Neutrophil (primary cell): Measurements from ENCODE around the gene ATXN2.
"Not testable (repeated sequence)": the region's sequence is repeated elsewhere in the genome, so short reads cannot be mapped to it uniquely, and the experiment has no call there.

Source experiments
- H3K27ac ChIP-seq: fragments of 200-600 bp; sonication (generic); 2 replicates; pipeline ENCODE4 v1.5.1; 2016; ENCODE audit warnings: mild to moderate bottlenecking, moderate library complexity
- H3K27me3 ChIP-seq: fragments of 200-600 bp; sonication (generic); 2 replicates; pipeline ENCODE4 v1.6.0; 2016; ENCODE audit warnings: mild to moderate bottlenecking
- H3K36me3 ChIP-seq: fragments of 200-600 bp; sonication (generic); 2 replicates; pipeline ENCODE4 v1.5.1; 2017
- H3K4me1 ChIP-seq, 2 experiments: fragments of 200-600 bp in 1 of 2; sonication (generic) in 1 of 2; 1 replicate in 1 of 2; 2 replicates in 1 of 2; pipeline versions ENCODE4 v1.5.1 to v1.6.1; 2013 to 2016; ENCODE audit warnings: low read depth in 1 of 2, low read length in 1 of 2, mild to moderate bottlenecking in 1 of 2, moderate library complexity in 1 of 2; ENCODE audit not compliant: control insufficient read depth in 1 of 2, insufficient read depth in 1 of 2
- H3K4me3 ChIP-seq, 2 experiments: fragments of 200-600 bp in 1 of 2; sonication (generic) in 1 of 2; 1 replicate in 1 of 2; 2 replicates in 1 of 2; pipeline ENCODE4 v1.5.1; 2013 to 2016; ENCODE audit warnings: low read depth in 1 of 2, low read length in 1 of 2, mild to moderate bottlenecking in 1 of 2, moderate library complexity in 1 of 2
- H3K9me3 ChIP-seq: fragments of 200-600 bp; sonication (generic); 2 replicates; pipeline ENCODE4 v1.5.1; 2016
- CTCF ChIP-seq: fragments of 200-600 bp; sonication (generic); IDR thresholded peaks from 2 replicates; pipeline ENCODE4 v1.5.1; 2016; ENCODE audit warnings: antibody characterized with exemption

The ATXN2 gene

GRCh38 chr12:111557271-111558106 is 41.6 kb downstream of the ATXN2 start:
- no peak for TF ChIP-seq CTCF
- H3K4me3 ChIP-seq: no peak overlapping the region
- H3K27ac ChIP-seq: no peak overlapping the region
- no peaks in the 10 kb centered on the region for H3K36me3 ChIP-seq
- no peaks in the 10 kb centered on the region for H3K4me1 ChIP-seq
- no peaks in the 10 kb centered on the region for H3K9me3 ChIP-seq
- no peaks in the 10 kb centered on the region for H3K27me3 ChIP-seq

DNA sequence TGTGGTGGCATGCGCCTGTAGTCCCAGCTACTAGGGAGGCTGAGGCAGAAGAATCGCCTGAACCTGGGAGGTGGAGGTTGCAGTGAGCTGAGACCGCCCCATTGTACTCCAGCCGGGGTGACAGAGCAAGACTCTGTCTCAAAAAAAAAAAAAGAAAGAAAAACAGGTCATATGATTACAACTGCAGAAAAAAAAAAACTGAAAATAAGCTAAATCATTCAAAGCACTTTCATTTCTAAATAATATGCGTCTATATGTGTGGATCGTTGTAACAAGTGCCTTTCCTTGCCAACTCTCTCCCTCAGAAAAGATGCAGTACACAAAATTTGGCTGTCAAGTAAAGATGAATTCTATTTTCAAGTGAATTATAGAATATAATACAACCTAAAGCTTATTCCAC is 42.4 kb downstream of the ATXN2 start:
- no peak overlapping the region for H3K27ac ChIP-seq
- no peak for TF ChIP-seq CTCF

DNA sequence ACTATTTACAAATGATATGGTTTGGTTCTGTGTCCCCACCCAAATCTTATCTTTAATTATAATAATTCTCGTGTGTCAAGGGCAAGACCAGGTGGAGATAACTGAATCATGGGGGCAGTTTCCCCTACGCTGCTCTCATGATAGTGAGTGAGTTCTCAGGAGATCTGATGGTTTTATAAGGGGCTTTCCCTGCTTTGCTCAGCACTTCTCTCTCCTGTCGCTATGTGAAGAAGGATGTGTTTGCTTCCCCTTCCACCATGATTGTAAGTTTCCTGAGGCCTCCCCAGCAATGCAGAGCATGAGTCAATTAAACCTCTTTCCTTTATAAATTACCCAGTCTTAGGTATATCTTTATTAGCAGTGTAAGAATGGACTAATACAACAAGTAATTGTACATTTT is 43.8 kb downstream of the ATXN2 start:
- not testable (repeated sequence) for H3K9me3 ChIP-seq, H3K27me3 ChIP-seq, H3K27ac ChIP-seq, H3K4me3 ChIP-seq, H3K4me1 ChIP-seq
- H3K36me3 ChIP-seq: peaks cover 12% of the 10 kb centered on the region

More for the DNA sequence above, 42.4 kb downstream of the ATXN2 start:
- H3K9me3 ChIP-seq: no peaks in the 10 kb centered on the region
- no peak overlapping the region for H3K4me3 ChIP-seq
- H3K27me3 ChIP-seq: no peaks in the 10 kb centered on the region
- H3K36me3 ChIP-seq: peaks cover 6% of the 10 kb centered on the region
- H3K4me1 ChIP-seq: no peaks in the 10 kb centered on the region

GRCh38 chr12:111546758-111547383 is 52.2 kb downstream of the ATXN2 start:
- no peak overlapping the region for H3K4me3 ChIP-seq
- no peak for TF ChIP-seq CTCF
- no peaks in the 10 kb centered on the region for H3K9me3 ChIP-seq
- peaks cover 60% of the 10 kb centered on the region for H3K36me3 ChIP-seq
- no peaks in the 10 kb centered on the region for H3K27me3 ChIP-seq
- H3K4me1 ChIP-seq: no peaks in the 10 kb centered on the region
- H3K27ac ChIP-seq: no peak overlapping the region

GRCh38 chr12:111546171-111546570 is 52.9 kb downstream of the ATXN2 start:
- peaks cover 59% of the 10 kb centered on the region for H3K36me3 ChIP-seq
- no peaks in the 10 kb centered on the region for H3K27me3 ChIP-seq
- H3K27ac ChIP-seq: no peak overlapping the region

More at GRCh38 chr12:111546171-111546570, 52.9 kb downstream of the ATXN2 start:
- no peak for TF ChIP-seq CTCF
- no peaks in the 10 kb centered on the region for H3K9me3 ChIP-seq
- H3K4me3 ChIP-seq: no peak overlapping the region
- H3K4me1 ChIP-seq: no peaks in the 10 kb centered on the region
